ENCODE data around the gene POU4F1.
"Not testable (repeated sequence)": the region's sequence is repeated elsewhere in the genome, so short reads cannot be mapped to it uniquely, and the experiment has no call there.

The POU4F1 gene, protein sequence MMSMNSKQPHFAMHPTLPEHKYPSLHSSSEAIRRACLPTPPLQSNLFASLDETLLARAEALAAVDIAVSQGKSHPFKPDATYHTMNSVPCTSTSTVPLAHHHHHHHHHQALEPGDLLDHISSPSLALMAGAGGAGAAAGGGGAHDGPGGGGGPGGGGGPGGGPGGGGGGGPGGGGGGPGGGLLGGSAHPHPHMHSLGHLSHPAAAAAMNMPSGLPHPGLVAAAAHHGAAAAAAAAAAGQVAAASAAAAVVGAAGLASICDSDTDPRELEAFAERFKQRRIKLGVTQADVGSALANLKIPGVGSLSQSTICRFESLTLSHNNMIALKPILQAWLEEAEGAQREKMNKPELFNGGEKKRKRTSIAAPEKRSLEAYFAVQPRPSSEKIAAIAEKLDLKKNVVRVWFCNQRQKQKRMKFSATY

DNA sequence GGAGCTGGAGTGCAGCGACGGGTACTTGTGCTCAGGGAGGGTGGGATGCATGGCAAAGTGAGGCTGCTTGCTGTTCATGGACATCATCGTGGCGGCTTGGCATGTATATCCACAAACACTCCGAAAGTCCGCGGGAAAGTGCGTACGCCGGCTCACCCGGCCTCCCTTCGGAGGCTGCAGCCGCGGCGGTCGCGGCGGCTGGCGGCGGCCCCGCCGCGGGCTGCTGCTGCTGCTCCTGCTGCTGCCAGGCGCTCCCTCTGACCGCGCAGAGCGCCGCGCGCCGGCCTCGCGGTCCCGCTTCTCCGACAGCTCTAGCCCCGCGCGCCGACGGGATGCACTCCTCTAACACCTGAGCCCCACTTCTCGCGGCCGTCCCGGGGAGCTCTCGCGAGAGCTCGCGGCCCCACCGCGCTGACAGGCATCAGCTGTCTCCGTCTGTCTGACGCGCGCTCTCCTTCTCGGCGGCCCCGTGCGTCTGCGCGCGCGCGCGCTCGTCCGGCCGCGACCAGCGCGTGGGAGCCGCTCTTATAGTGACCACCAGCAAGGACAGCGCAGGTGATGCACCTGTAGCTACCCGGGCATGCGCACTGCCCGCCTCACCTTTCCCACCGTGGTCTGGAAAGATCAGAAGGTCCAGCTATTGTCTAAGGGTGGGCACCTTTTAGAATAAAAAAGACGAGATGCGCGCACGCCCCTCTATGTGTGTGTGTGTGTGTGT is at the start of gene POU4F1:
Gene POU4F1, minus strand, starts transcription at position 313 of the 718 bp plus-strand sequence. Its CDS starts 226 bp downstream, at position 87.
- peak; percentile 72 for DNase-seq

DNA sequence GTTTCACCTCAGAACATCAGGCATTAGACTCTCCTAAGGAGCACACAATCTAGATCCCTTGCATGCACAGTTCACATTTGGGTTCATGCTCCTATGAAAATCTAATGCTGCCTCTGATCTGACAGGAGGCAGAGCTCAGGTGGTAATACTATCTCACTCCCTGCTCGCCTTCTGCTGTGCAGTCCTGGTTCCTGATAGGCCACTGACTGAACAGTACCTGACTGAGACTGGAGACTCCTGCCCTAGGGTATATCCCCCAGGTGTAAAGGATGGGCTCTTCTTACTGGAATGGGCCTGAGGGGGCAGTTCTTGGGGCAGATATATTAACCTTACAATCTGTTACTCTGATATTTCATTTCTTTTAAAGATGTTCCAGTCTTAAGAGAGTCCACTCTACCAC is 49.3 kb upstream of the POU4F1 start:
- no peak for DNase-seq

GRCh38 chr13:78650717-78651083 is 47.3 kb upstream of the POU4F1 start:
- no peak for DNase-seq

- DNase-seq, result no peak
Observed at GRCh38 chr13:78649997-78650716, 46.8 kb upstream of the POU4F1 start.

- DNase-seq, result not testable (repeated sequence)
Observed at GRCh38 chr13:78647109-78647678, 43.8 kb upstream of the POU4F1 start.

- no peak for DNase-seq
Observed at GRCh38 chr13:78638216-78638615, 34.9 kb upstream of the POU4F1 start.

GRCh38 chr13:78636495-78636894 is 33.1 kb upstream of the POU4F1 start:
- no peak for DNase-seq

- no peak for DNase-seq
Observed at GRCh38 chr13:78632996-78633395, 29.6 kb upstream of the POU4F1 start.

- no peak for DNase-seq
Observed at GRCh38 chr13:78631077-78631476, 27.7 kb upstream of the POU4F1 start.

GRCh38 chr13:78630511-78630910 is 27.2 kb upstream of the POU4F1 start:
- DNase-seq, result no peak

GRCh38 chr13:78625384-78625783 is 22.0 kb upstream of the POU4F1 start:
- DNase-seq, result no peak

DNA sequence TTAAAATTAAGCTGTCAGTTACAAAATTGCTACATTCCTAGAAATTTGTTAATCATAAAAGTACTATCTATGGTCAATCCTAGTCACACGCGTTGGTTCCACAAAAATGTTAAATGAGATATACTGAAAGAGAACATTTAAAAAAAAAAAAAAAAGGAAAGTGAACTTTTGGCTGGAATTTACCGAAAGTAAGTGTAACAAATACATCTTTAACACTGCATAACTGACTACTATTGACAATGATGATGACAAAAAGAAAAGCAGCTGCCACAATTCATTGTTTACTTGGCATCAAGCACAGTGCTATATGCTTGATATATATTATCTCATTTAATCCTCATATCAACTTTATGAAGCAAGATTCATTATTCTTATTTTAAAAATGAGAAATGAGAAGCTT is 19.8 kb upstream of the POU4F1 start:
- DNase-seq, result no peak

- DNase-seq, result no peak
Observed at GRCh38 chr13:78620936-78621470, 17.7 kb upstream of the POU4F1 start.

DNA sequence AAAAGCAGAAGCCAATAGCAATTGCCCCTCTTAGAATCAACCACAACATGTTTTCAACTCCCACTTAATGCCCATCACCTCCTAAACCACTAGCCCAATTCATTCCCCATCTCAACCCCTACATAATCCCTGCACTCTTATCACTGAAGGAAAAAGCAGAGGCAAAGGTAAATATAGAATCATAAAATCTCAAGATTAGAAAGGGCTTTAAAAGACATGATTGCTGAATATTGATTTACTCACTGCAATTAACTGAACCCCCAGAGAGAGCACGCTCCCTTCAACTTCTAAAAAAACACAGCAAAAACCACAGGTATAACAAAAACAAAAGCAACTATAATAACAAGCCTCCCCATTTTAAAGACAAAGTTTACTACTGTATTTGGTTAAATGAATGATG is 15.1 kb upstream of the POU4F1 start:
- DNase-seq, result no peak

DNA sequence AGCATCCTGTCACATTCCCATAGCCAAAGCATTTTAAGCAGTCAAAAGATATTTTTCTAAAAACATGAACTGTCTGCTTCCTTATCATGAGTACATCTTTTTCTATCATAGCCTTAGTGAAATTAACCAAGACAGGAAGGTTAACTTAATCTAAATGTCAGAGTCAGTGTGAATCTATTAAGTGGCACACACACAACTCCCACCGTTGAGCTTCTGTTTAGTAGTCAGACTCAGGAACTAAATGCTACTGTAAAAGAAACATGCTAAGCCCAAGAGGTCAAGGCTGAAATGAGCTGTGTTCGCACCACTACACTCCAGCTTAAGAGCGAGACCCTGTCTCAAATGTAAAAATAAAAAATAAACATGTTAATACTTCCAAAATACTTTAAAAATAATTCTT is 7.7 kb upstream of the POU4F1 start:
- no peak for DNase-seq

GRCh38 chr13:78610381-78610883 is 7.1 kb upstream of the POU4F1 start:
- no peak for DNase-seq

GRCh38 chr13:78609464-78610205 is 6.3 kb upstream of the POU4F1 start:
- no peak for DNase-seq

DNA sequence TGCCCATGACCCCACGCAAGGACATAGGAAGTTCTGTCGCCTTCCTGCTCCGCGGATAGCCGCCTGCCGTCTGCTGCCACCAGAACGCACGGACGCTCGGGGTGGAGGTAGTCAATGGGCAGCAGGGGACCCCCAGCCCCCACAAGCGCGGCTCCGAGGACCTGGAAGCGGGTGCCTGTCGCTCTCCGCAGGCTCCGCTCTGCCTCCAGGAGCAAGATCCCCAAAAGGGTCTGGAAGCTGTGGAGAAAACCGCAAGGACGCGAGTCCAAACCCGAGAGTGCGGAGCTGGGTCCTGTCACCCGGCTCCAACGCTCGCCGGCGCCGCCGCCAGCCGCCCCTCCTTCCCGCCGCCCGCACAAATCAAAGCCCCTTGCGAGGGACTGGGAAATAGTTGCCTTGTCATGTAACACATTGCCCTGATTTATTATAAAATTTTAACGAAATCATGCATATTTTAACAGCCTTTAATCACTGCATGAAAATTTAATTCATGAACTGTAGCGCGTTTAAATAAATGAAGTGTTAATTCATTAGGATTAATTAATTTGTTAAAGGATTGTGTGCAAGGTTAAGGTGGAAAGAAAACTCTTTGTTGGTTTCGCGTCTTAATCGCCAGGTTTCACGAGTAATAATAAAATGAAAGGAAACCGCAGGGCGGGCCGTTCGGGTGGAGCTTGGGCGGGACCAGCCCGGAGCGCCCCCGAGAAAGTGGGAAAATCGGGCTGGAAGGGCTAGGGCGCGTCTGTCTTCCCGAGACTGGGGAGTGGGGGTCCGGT is 5.5 kb upstream of the POU4F1 start:
- DNase-seq, result no peak

GRCh38 chr13:78608252-78608687 is 4.9 kb upstream of the POU4F1 start:
- DNase-seq, result no peak

GRCh38 chr13:78607409-78608251 is 4.3 kb upstream of the POU4F1 start:
- no peak for DNase-seq

All from left hindlimb (tissue), 1 donor.